Progenitor cell of endocrine pancreas (in vitro differentiated cells): ENCODE data around the gene PCDHGA1. TPM values are rescaled to one million over a fixed set of nuclear protein-coding genes. Genes with fewer than 3 reads are reported as not detected.
"Not testable (repeated sequence)": the region's sequence is repeated elsewhere in the genome, so short reads cannot be mapped to it uniquely, and the experiment has no call there.

Source experiments
- DNase-seq: peaks from one replicate; pipeline ENCODE4 v3.0.0; 2021; ENCODE audit warnings: low spot score; ENCODE audit not compliant: unreplicated experiment
- H3K27ac Mint-ChIP-seq: 2 replicates; pipeline ENCODE4 v1.8.0; 2021; ENCODE audit warnings: mild to moderate bottlenecking, moderate library complexity, mixed read lengths
- H3K27me3 Mint-ChIP-seq: 2 replicates; pipeline ENCODE4 v1.8.0; 2021; ENCODE audit warnings: mixed read lengths
- H3K36me3 Mint-ChIP-seq: 2 replicates; pipeline ENCODE4 v1.8.0; 2022; ENCODE audit warnings: mixed read lengths; ENCODE audit not compliant: insufficient read depth
- H3K4me1 Mint-ChIP-seq: 2 replicates; pipeline ENCODE4 v1.8.0; 2021; ENCODE audit warnings: low read depth, mixed read lengths
- H3K4me3 Mint-ChIP-seq: 2 replicates; pipeline ENCODE4 v1.8.0; 2021; ENCODE audit warnings: low read depth, mild to moderate bottlenecking, moderate library complexity, mixed read lengths
- H3K9me3 Mint-ChIP-seq: 2 replicates; pipeline ENCODE4 v1.8.0; 2021; ENCODE audit warnings: low read depth, mixed read lengths
- long read RNA-seq: library from polyadenylated mRNA; unstranded; transcript quantifications from one replicate; pipeline ENCODE4 v2.0.0, GENCODE V29; 2020
- total RNA-seq: library from RNA; stranded (reverse); gene quantifications from 2 replicates; pipeline ENCODE4 v1.2.1, GENCODE V29; 2021
- TF ChIP-seq, protein P1 (sequence below): fragments of 200-600 bp; sonication (generic); IDR thresholded peaks from one replicate; pipeline ENCODE4 v1.5.0; 2021; ENCODE audit warnings: antibody characterized with exemption, mild to moderate bottlenecking; ENCODE audit not compliant: unreplicated experiment

The PCDHGA1 gene
- total RNA-seq, result 1.1 and 1.3 TPM in 2 replicates
- long read RNA-seq, result 0 reads

DNA sequence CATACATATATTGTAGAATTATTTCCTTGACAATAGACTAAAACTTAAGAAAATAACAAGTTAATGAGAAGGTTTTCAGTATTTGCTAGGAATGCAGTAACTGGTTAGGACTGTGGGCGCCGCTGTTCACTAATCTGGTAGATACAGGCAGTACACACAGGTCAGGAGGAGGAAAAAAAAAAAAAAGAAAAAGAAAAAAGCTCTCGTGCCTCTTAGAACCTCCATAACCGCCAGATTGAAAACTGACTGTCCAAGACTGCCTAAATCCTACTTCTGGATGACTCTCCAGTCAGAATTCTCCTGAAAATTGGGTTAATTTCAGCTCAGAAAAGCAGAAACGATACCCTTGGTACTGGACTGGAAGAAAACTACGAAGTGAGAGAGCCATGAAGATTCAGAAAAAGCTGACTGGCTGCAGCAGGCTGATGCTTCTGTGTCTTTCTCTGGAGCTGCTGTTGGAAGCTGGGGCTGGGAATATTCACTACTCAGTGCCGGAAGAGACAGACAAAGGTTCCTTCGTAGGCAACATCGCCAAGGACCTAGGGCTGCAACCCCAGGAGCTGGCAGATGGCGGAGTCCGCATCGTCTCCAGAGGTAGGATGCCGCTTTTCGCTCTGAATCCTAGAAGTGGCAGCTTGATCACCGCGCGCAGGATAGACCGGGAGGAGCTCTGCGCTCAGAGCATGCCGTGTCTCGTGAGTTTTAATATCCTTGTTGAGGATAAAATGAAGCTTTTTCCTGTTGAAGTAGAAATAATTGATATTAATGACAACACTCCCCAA is at the start of gene PCDHGA1:
Gene PCDHGA1, plus strand, starts transcription at position 216 of the 782 bp plus-strand sequence.
- H3K27me3 Mint-ChIP-seq, result no peaks in the 10 kb centered on the region
- H3K27ac Mint-ChIP-seq, result no peak within 1 kb of the TSS
- peaks cover 24% of the 10 kb centered on the region for H3K36me3 Mint-ChIP-seq
- no peaks in the 10 kb centered on the region for H3K4me1 Mint-ChIP-seq
- H3K9me3 Mint-ChIP-seq, result peaks cover 54% of the 10 kb centered on the region
- H3K4me3 Mint-ChIP-seq, result no peak within 1 kb of the TSS
- DNase-seq, result no peak
- TF ChIP-seq, protein P1, sequence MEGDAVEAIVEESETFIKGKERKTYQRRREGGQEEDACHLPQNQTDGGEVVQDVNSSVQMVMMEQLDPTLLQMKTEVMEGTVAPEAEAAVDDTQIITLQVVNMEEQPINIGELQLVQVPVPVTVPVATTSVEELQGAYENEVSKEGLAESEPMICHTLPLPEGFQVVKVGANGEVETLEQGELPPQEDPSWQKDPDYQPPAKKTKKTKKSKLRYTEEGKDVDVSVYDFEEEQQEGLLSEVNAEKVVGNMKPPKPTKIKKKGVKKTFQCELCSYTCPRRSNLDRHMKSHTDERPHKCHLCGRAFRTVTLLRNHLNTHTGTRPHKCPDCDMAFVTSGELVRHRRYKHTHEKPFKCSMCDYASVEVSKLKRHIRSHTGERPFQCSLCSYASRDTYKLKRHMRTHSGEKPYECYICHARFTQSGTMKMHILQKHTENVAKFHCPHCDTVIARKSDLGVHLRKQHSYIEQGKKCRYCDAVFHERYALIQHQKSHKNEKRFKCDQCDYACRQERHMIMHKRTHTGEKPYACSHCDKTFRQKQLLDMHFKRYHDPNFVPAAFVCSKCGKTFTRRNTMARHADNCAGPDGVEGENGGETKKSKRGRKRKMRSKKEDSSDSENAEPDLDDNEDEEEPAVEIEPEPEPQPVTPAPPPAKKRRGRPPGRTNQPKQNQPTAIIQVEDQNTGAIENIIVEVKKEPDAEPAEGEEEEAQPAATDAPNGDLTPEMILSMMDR, result no peak

DNA sequence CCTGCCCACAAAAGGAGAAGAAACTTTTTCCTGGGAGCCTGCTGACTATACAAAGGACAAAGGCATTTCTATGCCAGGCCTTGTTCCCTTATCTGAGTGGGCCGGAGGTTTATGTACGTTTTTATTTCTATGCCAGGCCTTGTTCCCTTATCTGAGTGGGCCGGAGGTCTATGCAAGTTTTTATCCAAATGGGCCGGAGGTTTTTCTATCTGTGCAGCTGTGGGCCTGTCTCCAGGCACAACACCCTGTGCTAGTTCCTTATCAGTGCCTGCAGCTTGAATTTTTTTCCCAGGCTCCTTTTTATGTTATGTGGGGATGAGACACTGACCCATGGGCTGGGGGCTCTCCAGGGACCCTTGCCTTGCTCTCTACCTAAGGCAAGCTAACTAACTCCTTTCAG is 31.9 kb upstream of the PCDHGA1 start:
- H3K4me1 Mint-ChIP-seq, result peaks cover 5% of the 10 kb centered on the region
- no peaks in the 10 kb centered on the region for H3K27me3 Mint-ChIP-seq
- H3K27ac Mint-ChIP-seq, result peak overlapping the region; percentile 44
- H3K4me3 Mint-ChIP-seq, result no peak overlapping the region
- peaks cover 36% of the 10 kb centered on the region for H3K36me3 Mint-ChIP-seq
- TF ChIP-seq, protein P1, result no peak
- H3K9me3 Mint-ChIP-seq, result peaks cover 25% of the 10 kb centered on the region
- no peak for DNase-seq

DNA sequence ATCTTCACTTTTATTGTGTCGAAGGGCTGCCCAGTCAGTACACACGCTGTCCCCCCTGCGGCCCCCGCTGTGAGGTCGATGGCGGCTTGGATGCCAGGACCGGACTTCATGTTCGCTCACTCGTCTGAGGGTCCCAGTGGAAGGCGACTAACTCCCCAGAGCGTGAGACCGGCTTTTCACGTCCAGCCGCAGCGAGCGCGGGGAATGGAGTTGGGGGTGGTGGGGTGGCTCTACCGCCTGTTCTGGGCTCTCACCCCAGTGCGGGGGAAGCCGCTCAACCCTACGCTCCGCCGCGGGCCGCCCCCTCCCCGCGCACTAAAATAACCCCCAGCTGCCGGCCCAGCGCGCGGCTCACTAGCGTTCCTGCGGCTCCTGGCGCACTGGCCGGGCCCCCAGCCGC is 26.6 kb upstream of the PCDHGA1 start, which contains the start of gene SLC25A2:
Gene SLC25A2, minus strand, starts transcription at position 294 of the 400 bp plus-strand sequence. Its CDS starts 184 bp downstream, at position 110.
- no peak within 1 kb of the TSS for H3K27ac Mint-ChIP-seq
- peaks cover 45% of the 10 kb centered on the region for H3K9me3 Mint-ChIP-seq
- DNase-seq, result no peak
- H3K4me1 Mint-ChIP-seq, result no peaks in the 10 kb centered on the region
- no peaks in the 10 kb centered on the region for H3K27me3 Mint-ChIP-seq
- TF ChIP-seq, protein P1, result no peak
- peaks cover 55% of the 10 kb centered on the region for H3K36me3 Mint-ChIP-seq
- no peak within 1 kb of the TSS for H3K4me3 Mint-ChIP-seq

DNA sequence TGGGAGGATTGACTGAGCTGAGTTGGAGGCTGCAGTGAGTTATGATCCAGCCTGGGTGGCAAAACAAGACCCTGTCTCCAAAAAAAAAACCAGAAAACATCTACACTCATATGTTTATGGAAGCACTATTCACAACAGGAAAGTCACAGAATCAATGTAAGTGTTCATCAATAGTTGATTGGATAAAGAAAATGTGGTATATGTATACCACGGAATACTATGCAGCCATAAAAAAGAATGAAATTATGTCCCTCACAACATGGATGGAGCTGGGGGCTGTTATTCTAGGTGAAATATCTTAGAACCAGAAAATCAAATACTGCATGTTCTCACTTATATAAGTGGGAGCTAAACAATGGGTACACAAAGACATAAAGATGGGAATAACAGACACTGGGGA is 23.7 kb upstream of the PCDHGA1 start:
- Mint-ChIP-seq H3K27me3 (no peaks in the 10 kb centered on the region), H3K4me3 (no peak overlapping the region), H3K9me3 (peaks cover 53% of the 10 kb centered on the region), H3K27ac (no peak overlapping the region), H3K36me3 (peaks cover 67% of the 10 kb centered on the region), H3K4me1 (no peaks in the 10 kb centered on the region)
- TF ChIP-seq, protein P1, result no peak
- no peak for DNase-seq

DNA sequence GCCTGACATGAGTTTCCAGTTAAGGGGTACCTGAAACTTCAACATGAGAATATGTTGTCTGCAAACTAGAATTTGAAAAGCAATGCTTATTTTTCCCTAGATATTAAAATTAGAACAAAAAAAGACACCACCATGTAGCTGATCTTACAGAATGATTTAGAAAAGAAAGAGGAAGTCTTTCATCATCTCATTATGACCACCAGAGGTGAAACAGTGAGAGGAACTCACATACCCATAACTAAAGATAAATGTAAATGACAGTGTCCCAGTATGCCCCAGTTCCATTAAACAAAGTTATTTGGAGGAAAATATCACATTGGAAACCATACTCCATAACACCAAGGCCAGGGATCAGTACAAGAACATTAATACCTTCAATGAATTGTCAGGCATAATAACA is 16.6 kb upstream of the PCDHGA1 start:
- TF ChIP-seq, protein P1, result no peak
- H3K36me3 Mint-ChIP-seq, result peaks cover 81% of the 10 kb centered on the region
- DNase-seq, result no peak
- no peak overlapping the region for H3K27ac Mint-ChIP-seq
- peaks cover 55% of the 10 kb centered on the region for H3K9me3 Mint-ChIP-seq
- H3K27me3 Mint-ChIP-seq, result no peaks in the 10 kb centered on the region
- no peak overlapping the region for H3K4me3 Mint-ChIP-seq
- H3K4me1 Mint-ChIP-seq, result no peaks in the 10 kb centered on the region

DNA sequence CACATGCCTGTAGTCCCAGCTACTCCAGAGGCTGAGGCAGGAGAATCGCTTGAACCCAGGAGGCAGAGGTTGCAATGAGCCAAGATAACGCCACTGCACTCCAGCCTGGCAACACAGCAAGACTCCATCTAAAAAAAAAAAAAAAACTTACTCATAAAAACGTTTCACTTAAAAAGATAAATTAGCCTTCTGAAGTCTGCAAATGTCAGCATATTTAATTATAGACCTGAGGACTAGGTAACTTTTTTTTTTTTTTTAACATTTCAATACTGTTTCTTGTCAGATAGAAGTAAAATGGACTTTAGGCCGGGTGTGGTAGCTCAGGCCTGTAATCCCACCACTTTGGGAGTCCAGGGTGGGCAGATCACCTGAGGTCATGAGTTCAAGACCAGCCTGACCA is 13.4 kb upstream of the PCDHGA1 start:
- peak overlapping the region; percentile 64 for H3K27ac Mint-ChIP-seq

More for the DNA sequence above, 13.4 kb upstream of the PCDHGA1 start:
- not testable (repeated sequence) for DNase-seq, H3K27me3 Mint-ChIP-seq, H3K4me3 Mint-ChIP-seq, H3K4me1 Mint-ChIP-seq
- Mint-ChIP-seq H3K36me3 (peaks cover 81% of the 10 kb centered on the region), H3K9me3 (peaks cover 62% of the 10 kb centered on the region)
